GM23248 (cell line): ENCODE measurements around the gene BRF1. TPM values are rescaled to one million over a fixed set of nuclear protein-coding genes. Genes with fewer than 3 reads are reported as not detected.

Source experiments
- DNase-seq: peaks from one replicate; pipeline ENCODE4 v3.0.0-alpha.2; 2015
- H2AFZ ChIP-seq: fragments of 200-600 bp; sonication (generic); 2 replicates; pipeline ENCODE4 v1.6.1; 2016; ENCODE audit warnings: antibody characterized with exemption
- H3F3A ChIP-seq: fragments of 200-600 bp; sonication (generic); 2 replicates; pipeline ENCODE4 v1.6.1; 2016; ENCODE audit warnings: mild to moderate bottlenecking, antibody characterized with exemption, mixed run types; ENCODE audit not compliant: insufficient read depth
- H3K27ac ChIP-seq: fragments of 200-600 bp; sonication (generic); 2 replicates; pipeline ENCODE4 v1.5.1; 2016; ENCODE audit warnings: mild to moderate bottlenecking
- H3K27me3 ChIP-seq: fragments of 200-600 bp; sonication (generic); replicated peaks from 2 replicates; pipeline ENCODE4 v1.6.1; 2016; ENCODE audit warnings: mild to moderate bottlenecking; ENCODE audit not compliant: insufficient read depth
- H3K36me3 ChIP-seq: fragments of 200-600 bp; sonication (generic); 2 replicates; pipeline ENCODE4 v1.6.1; 2016; ENCODE audit warnings: low read depth, mild to moderate bottlenecking
- H3K4me1 ChIP-seq: fragments of 200-600 bp; sonication (generic); 2 replicates; pipeline ENCODE4 v1.6.1; 2016; ENCODE audit warnings: mild to moderate bottlenecking; ENCODE audit not compliant: insufficient read depth
- H3K4me2 ChIP-seq: fragments of 200-600 bp; sonication (generic); one replicate; pipeline ENCODE4 v1.6.1; 2016; ENCODE audit warnings: mild to moderate bottlenecking; ENCODE audit not compliant: unreplicated experiment
- H3K4me3 ChIP-seq: fragments of 200-600 bp; sonication (generic); 2 replicates; pipeline ENCODE4 v1.5.1; 2016; ENCODE audit warnings: mild to moderate bottlenecking
- H3K79me2 ChIP-seq: fragments of 200-600 bp; sonication (generic); 2 replicates; pipeline ENCODE4 v1.6.1; 2016; ENCODE audit warnings: mild to moderate bottlenecking; ENCODE audit not compliant: insufficient read depth
- H3K9ac ChIP-seq: fragments of 200-600 bp; sonication (generic); 2 replicates; pipeline ENCODE4 v1.6.1; 2016; ENCODE audit warnings: mild to moderate bottlenecking
- H3K9me2 ChIP-seq: fragments of 200-600 bp; sonication (generic); 2 replicates; pipeline ENCODE4 v1.6.1; 2016; ENCODE audit warnings: mixed run types, mild to moderate bottlenecking, moderate library complexity; ENCODE audit not compliant: insufficient read depth
- H3K9me3 ChIP-seq: fragments of 200-600 bp; sonication (generic); one replicate; pipeline ENCODE4 v1.6.1; 2017; ENCODE audit warnings: low read depth
- H4K20me1 ChIP-seq: fragments of 200-600 bp; sonication (generic); 2 replicates; pipeline ENCODE4 v1.6.0; 2016; ENCODE audit not compliant: insufficient read depth
- EZH2 ChIP-seq: fragments of 200-600 bp; sonication (generic); IDR thresholded peaks from 2 replicates; pipeline ENCODE4 v1.6.1; 2018; ENCODE audit warnings: antibody characterized with exemption, mild to moderate bottlenecking; ENCODE audit not compliant: insufficient read depth, poor library complexity, severe bottlenecking
- EZH2phosphoT487 ChIP-seq: fragments of 200-600 bp; sonication (generic); IDR thresholded peaks from 2 replicates; pipeline ENCODE4 v1.6.1; 2018; ENCODE audit warnings: antibody characterized with exemption, moderate library complexity, mild to moderate bottlenecking, low read depth; ENCODE audit not compliant: insufficient read depth
- WGBS, 2 experiments: methylation state at CpG; one replicate each; pipeline ENCODE4 v1.1.6; 2015 to 2017; ENCODE audit warnings: low lambda C conversion rate in 2 of 2, low coverage in 1 of 2; ENCODE audit errors: missing lambda C conversion rate in 2 of 2; 5-methylcytosine and 5-hydroxymethylcytosine counted together
- in situ Hi-C: fragments of 300-500 bp; cut with MboI; formaldehyde crosslinking; loops from 2 replicates; pipeline ENCODE4 v1.15.0; 2020
- polyA plus RNA-seq: library from polyadenylated mRNA; unstranded; fragments of >200 nt; fragmentation: Nextera tagmentation; extraction: Ambion mirVana; gene quantifications from 2 replicates; pipeline ENCODE4 v1.2.1, GENCODE V29; 2016
- total RNA-seq: library from RNA; depleted of rRNA; stranded (reverse); fragments of >200 nt; shearing (Covaris generic); gene quantifications from 2 replicates; pipeline ENCODE4 v1.2.3, GENCODE V29; 2014; rRNA removed

BRF1 gene
- total and polyA plus RNA-seq, 2 experiments from 2014 or later, result 10.5 to 27.0 TPM

DNA sequence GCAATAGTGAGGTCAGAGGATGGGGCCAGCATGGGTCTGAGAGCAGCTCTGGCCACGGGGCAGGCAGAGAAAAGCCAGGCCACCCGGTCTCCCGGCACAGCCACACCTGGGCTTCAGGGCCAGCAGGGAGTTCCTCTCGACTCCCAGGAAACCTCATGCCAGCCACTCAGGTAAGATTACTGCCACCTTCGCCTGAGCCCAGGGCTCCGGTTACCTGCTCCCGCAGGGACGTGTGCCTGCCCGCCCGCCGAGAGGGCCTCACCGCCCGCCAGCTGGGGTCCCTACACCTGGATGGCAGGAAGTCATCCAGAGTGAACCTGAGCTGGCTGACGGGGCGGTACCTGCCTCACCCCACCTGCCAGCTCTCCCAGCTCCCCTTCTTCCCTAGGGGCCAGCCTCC lies 139.5 kb downstream of the BRF1 start:
- Histone ChIP-seq H3K27me3 (no peaks in the 10 kb centered on the region), H3K9me2 (no peaks in the 10 kb centered on the region), H3K9ac (no peak overlapping the region), H3K4me1 (no peaks in the 10 kb centered on the region), H3K36me3 (no peaks in the 10 kb centered on the region), H3K79me2 (no peaks in the 10 kb centered on the region), H3K4me3 (no peak overlapping the region), H3K4me2 (no peak overlapping the region), H4K20me1 (no peaks in the 10 kb centered on the region), H3F3A (no peaks in the 10 kb centered on the region), H3K27ac (no peak overlapping the region), H3K9me3 (no peaks in the 10 kb centered on the region), H2AFZ (no peak overlapping the region)
- in situ Hi-C loops, result no loop called here
- 67 to 70% methylated on average over 15 of the region's 15 CpGs for WGBS, 2 experiments
- TF ChIP-seq EZH2 (no peak), EZH2phosphoT487 (no peak)
- DNase-seq, result no peak

- no peak overlapping the region for H3K9ac ChIP-seq
- H3K36me3 ChIP-seq, result no peaks in the 10 kb centered on the region
These were observed 140.0 kb downstream of the BRF1 start for GRCh38 chr14:105160776-105161175.

GRCh38 chr14:105159344-105159743 lies 141.5 kb downstream of the BRF1 start:
- no peak overlapping the region for H3K9ac ChIP-seq
- no peaks in the 10 kb centered on the region for H3K4me1 ChIP-seq
- H4K20me1 ChIP-seq, result no peaks in the 10 kb centered on the region
- no peak for TF ChIP-seq EZH2phosphoT487
- no peak for TF ChIP-seq EZH2
- H3K79me2 ChIP-seq, result no peaks in the 10 kb centered on the region
- no peaks in the 10 kb centered on the region for H3K9me2 ChIP-seq
- H2AFZ ChIP-seq, result no peak overlapping the region
- no peaks in the 10 kb centered on the region for H3K36me3 ChIP-seq
- no peak overlapping the region for H3K27ac ChIP-seq
- H3K27me3 ChIP-seq, result no peaks in the 10 kb centered on the region
- no peak overlapping the region for H3K4me3 ChIP-seq
- no peak for DNase-seq
- 58 to 75% methylated on average over 5 to 14 of the region's 14 CpGs for WGBS, 2 experiments
- H3K4me2 ChIP-seq, result no peak overlapping the region
- in situ Hi-C loops, result no loop called here
- H3K9me3 ChIP-seq, result no peaks in the 10 kb centered on the region
- no peaks in the 10 kb centered on the region for H3F3A ChIP-seq

More at GRCh38 chr14:105160776-105161175, 140.0 kb downstream of the BRF1 start:
- Histone ChIP-seq H3K9me3 (no peaks in the 10 kb centered on the region), H3K27ac (no peak overlapping the region), H3F3A (no peaks in the 10 kb centered on the region), H4K20me1 (no peaks in the 10 kb centered on the region), H3K4me3 (no peak overlapping the region), H3K4me1 (no peaks in the 10 kb centered on the region), H3K4me2 (no peak overlapping the region), H3K79me2 (no peaks in the 10 kb centered on the region), H2AFZ (no peak overlapping the region), H3K27me3 (no peaks in the 10 kb centered on the region), H3K9me2 (no peaks in the 10 kb centered on the region)
- DNase-seq, result no peak
- WGBS, 2 experiments, result 63 to 65% methylated on average over 12 of the region's 12 CpGs
- in situ Hi-C loops, result no loop called here
- TF ChIP-seq EZH2phosphoT487 (no peak), EZH2 (no peak)

Other genes starting within 250 kb of the BRF1 start
- not detected in 2 replicates for gene GPR132, start 235.6 kb downstream of the BRF1 start, total RNA-seq
- not detected in 2 replicates for gene GPR132, start 235.6 kb downstream of the BRF1 start, polyA plus RNA-seq
- gene JAG2, start 132.2 kb downstream of the BRF1 start, total RNA-seq, result 0.13 and 1.5 TPM in 2 replicates
- gene JAG2, start 132.2 kb downstream of the BRF1 start, polyA plus RNA-seq, result 0.25 TPM in 1 of 2 replicates, not detected in the other
- 6.3 and 8.6 TPM in 2 replicates for gene NUDT14, start 119.7 kb downstream of the BRF1 start, total RNA-seq
- gene NUDT14, start 119.7 kb downstream of the BRF1 start, polyA plus RNA-seq, result 10.8 and 12.4 TPM in 2 replicates
- gene BTBD6, start 52.5 kb downstream of the BRF1 start, total RNA-seq, result 74.9 and 77.5 TPM in 2 replicates
- 5.3 and 5.9 TPM in 2 replicates for gene BTBD6, start 52.5 kb downstream of the BRF1 start, polyA plus RNA-seq
- gene PACS2, start 13.7 kb upstream of the BRF1 start, total RNA-seq, result 36.7 and 39.7 TPM in 2 replicates
- 9.9 and 10.0 TPM in 2 replicates for gene PACS2, start 13.7 kb upstream of the BRF1 start, polyA plus RNA-seq
- gene TEX22, start 97.5 kb upstream of the BRF1 start, total RNA-seq, result 0.13 and 0.43 TPM in 2 replicates
- gene TEX22, start 97.5 kb upstream of the BRF1 start, polyA plus RNA-seq, result 0.27 and 0.46 TPM in 2 replicates
- 37.0 and 50.3 TPM in 2 replicates for gene MTA1, start 118.8 kb upstream of the BRF1 start, total RNA-seq
- gene MTA1, start 118.8 kb upstream of the BRF1 start, polyA plus RNA-seq, result 8.1 and 9.6 TPM in 2 replicates
- gene CRIP2, start 173.8 kb upstream of the BRF1 start, total RNA-seq, result 149 and 188 TPM in 2 replicates
- gene CRIP2, start 173.8 kb upstream of the BRF1 start, polyA plus RNA-seq, result 317 and 319 TPM in 2 replicates
- 1.8 and 12.3 TPM in 2 replicates for gene CRIP1, start 185.9 kb upstream of the BRF1 start, total RNA-seq
- gene CRIP1, start 185.9 kb upstream of the BRF1 start, polyA plus RNA-seq, result 32.7 and 37.7 TPM in 2 replicates
- 8.7 and 9.8 TPM in 2 replicates for gene TEDC1, start 190.2 kb upstream of the BRF1 start, total RNA-seq
- 4.0 and 6.4 TPM in 2 replicates for gene TEDC1, start 190.2 kb upstream of the BRF1 start, polyA plus RNA-seq
- gene TMEM121, start 225.6 kb upstream of the BRF1 start, total RNA-seq, result 11.1 and 20.5 TPM in 2 replicates
- 4.1 and 5.8 TPM in 2 replicates for gene TMEM121, start 225.6 kb upstream of the BRF1 start, polyA plus RNA-seq